Esophagus muscularis mucosa (tissue), 4 donors: ENCODE data around the gene DUS1L. TPM values are rescaled to one million over a fixed set of nuclear protein-coding genes. Genes with fewer than 3 reads are reported as not detected.

ENCODE experiments used
- DNase-seq: peaks from one replicate; pipeline ENCODE4 v3.0.0-alpha.2; 2017; ENCODE audit errors: extremely low spot score
- H3K27ac ChIP-seq, 4 donors: fragments of 200-600 bp; sonication (generic); replicated peaks in 1 of 4; 1 replicate in 3 of 4; 2 replicates in 1 of 4; pipeline ENCODE4 v1.5.1; 2016 to 2019; ENCODE audit warnings: mild to moderate bottlenecking in 1 of 4
- H3K27me3 ChIP-seq, 4 donors: fragments of 200-600 bp; sonication (generic); one replicate each; pipeline versions ENCODE4 v1.5.1 to v1.6.0; 2016 to 2019
- H3K36me3 ChIP-seq, 4 donors: fragments of 200-600 bp; sonication (generic); one replicate each; pipeline ENCODE4 v1.5.1; 2016 to 2019
- H3K4me1 ChIP-seq, 4 donors: fragments of 200-600 bp; sonication (generic); one replicate each; pipeline ENCODE4 v1.5.1; 2016 to 2019
- H3K4me3 ChIP-seq, 4 donors: fragments of 200-600 bp; sonication (generic); 1 replicate in 2 of 4; 2 replicates in 2 of 4; pipeline ENCODE4 v1.5.1; 2016 to 2019; ENCODE audit warnings: mild to moderate bottlenecking in 4 of 4, moderate library complexity in 1 of 4
- H3K9me3 ChIP-seq, 4 donors: fragments of 200-600 bp; sonication (generic); 1 replicate in 3 of 4; 2 replicates in 1 of 4; pipeline ENCODE4 v1.5.1; 2016 to 2019
- EP300 ChIP-seq: sonication (generic); formaldehyde crosslinking; IDR thresholded peaks from one replicate; pipeline ENCODE4 v1.6.1; 2017; ENCODE audit warnings: antibody characterized with exemption
- POLR2A ChIP-seq: fragments of 450-650 bp; IDR thresholded peaks from one replicate; pipeline ENCODE4 v1.6.1; 2017; ENCODE audit warnings: antibody characterized with exemption, moderate library complexity, mild to moderate bottlenecking, low read depth
- POLR2AphosphoS5 ChIP-seq, 2 donors: sonication (generic); formaldehyde crosslinking; IDR thresholded peaks; one replicate each; pipeline ENCODE4 v1.6.1; 2017; ENCODE audit warnings: antibody characterized with exemption in 2 of 2
- WGBS: methylation state at CpG from one replicate; pipeline ENCODE4 v1.1.5; 2018; 5-methylcytosine and 5-hydroxymethylcytosine counted together
- intact Hi-C: fragments of 100-400 bp; cut with DNase I; formaldehyde crosslinking; loops from one replicate; pipeline ENCODE4 v1.15.1; 2023
- total RNA-seq, 4 donors: library from RNA; depleted of rRNA; stranded (reverse); fragments of >200 nt; gene quantifications; one replicate each; pipeline versions ENCODE4 v1.1.0 to v1.2.1, GENCODE V29; 2016
- TF ChIP-seq, protein P1 (sequence below), 3 experiments: fragments of 200-600 bp in 2 of 3; fragments of 450-650 bp in 1 of 3; sonication (generic) in 2 of 3; IDR thresholded peaks; one replicate each; pipeline ENCODE4 v1.5.1; 2017 to 2019; ENCODE audit warnings: antibody characterized with exemption in 3 of 3, mild to moderate bottlenecking in 2 of 3, moderate library complexity in 1 of 3

Gene DUS1L
- total RNA-seq, 4 donors from 2014 or later: 42.2 to 77.1 (median 52.6) TPM

DNA sequence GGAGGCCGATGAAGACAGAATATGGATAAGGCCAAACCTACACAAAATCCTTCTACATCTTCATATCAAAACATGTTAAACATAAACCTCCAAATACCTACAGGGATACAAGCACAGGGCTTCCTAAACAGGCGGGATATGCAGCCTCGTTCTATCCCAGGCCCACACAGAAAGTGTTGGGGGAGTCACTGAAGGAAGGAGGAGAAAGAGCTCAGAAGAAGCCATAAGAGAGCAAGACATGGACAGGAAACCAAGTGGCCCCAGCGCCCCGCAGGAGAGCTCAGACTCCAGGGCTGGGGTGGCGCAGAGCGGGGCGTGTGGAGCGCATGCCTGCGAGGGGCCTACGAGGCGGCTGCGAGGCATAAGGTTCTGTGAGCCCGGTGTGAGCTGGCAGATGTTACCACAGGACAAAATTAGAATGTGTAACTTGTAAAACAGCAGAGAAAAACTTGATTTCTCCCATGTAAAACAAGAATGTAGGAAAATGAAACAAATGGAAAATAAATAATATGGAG is 43.4 kb upstream of the DUS1L start:
- H3K27ac ChIP-seq: peak overlapping the region in 1 of 4 donors; percentile 14
- H3K27me3 ChIP-seq: no peaks in the 10 kb centered on the region
- intact Hi-C loops: no loop called here
- peaks cover 20 to 42% (median 32%) of the 10 kb centered on the region in 4 donors for H3K4me1 ChIP-seq
- DNase-seq: no peak
- H3K36me3 ChIP-seq: peaks cover 0 to 29% (median 14%) of the 10 kb centered on the region in 4 donors
- 89% methylated on average over 14 of the region's 14 CpGs for WGBS
- no peak overlapping the region for H3K4me3 ChIP-seq
- TF ChIP-seq POLR2A (no peak), EP300 (no peak), POLR2AphosphoS5 (IDR thresholded peaks at IDR 0.05) (no peak)
- TF ChIP-seq, protein P1, sequence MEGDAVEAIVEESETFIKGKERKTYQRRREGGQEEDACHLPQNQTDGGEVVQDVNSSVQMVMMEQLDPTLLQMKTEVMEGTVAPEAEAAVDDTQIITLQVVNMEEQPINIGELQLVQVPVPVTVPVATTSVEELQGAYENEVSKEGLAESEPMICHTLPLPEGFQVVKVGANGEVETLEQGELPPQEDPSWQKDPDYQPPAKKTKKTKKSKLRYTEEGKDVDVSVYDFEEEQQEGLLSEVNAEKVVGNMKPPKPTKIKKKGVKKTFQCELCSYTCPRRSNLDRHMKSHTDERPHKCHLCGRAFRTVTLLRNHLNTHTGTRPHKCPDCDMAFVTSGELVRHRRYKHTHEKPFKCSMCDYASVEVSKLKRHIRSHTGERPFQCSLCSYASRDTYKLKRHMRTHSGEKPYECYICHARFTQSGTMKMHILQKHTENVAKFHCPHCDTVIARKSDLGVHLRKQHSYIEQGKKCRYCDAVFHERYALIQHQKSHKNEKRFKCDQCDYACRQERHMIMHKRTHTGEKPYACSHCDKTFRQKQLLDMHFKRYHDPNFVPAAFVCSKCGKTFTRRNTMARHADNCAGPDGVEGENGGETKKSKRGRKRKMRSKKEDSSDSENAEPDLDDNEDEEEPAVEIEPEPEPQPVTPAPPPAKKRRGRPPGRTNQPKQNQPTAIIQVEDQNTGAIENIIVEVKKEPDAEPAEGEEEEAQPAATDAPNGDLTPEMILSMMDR (IDR thresholded peaks at IDR 0.05): no peak
- H3K9me3 ChIP-seq: no peaks in the 10 kb centered on the region

GRCh38 chr17:82108496-82108945 is 42.9 kb upstream of the DUS1L start:
- 77% methylated on average over 19 of the region's 19 CpGs for WGBS
- Histone ChIP-seq H3K4me3 (no peak overlapping the region), H3K27ac (peak overlapping the region in 1 of 4 donors; percentile 36), H3K4me1 (peaks cover 23 to 47% (median 37%) of the 10 kb centered on the region in 4 donors), H3K9me3 (no peaks in the 10 kb centered on the region), H3K27me3 (no peaks in the 10 kb centered on the region), H3K36me3 (peaks cover 0 to 24% (median 11%) of the 10 kb centered on the region in 4 donors)
- TF ChIP-seq EP300: no peak
- TF ChIP-seq POLR2A: no peak
- TF ChIP-seq, protein P1 (IDR thresholded peaks at IDR 0.05): no peak
- TF ChIP-seq POLR2AphosphoS5 (IDR thresholded peaks at IDR 0.05): no peak
- intact Hi-C loops: no loop called here
- DNase-seq: no peak

GRCh38 chr17:82108038-82108437 is 42.4 kb upstream of the DUS1L start:
- peaks cover 23 to 52% (median 42%) of the 10 kb centered on the region in 4 donors for H3K4me1 ChIP-seq
- H3K4me3 ChIP-seq: no peak overlapping the region
- WGBS: 75% methylated on average over 14 of the region's 14 CpGs
- H3K36me3 ChIP-seq: peaks cover 0 to 20% (median 6%) of the 10 kb centered on the region in 4 donors
- no peaks in the 10 kb centered on the region for H3K9me3 ChIP-seq
- H3K27ac ChIP-seq: peak overlapping the region in 1 of 4 donors; percentile 36
- DNase-seq: no peak
- TF ChIP-seq, protein P1 (IDR thresholded peaks at IDR 0.05): no peak
- intact Hi-C loops: no loop called here
- H3K27me3 ChIP-seq: no peaks in the 10 kb centered on the region

DNA sequence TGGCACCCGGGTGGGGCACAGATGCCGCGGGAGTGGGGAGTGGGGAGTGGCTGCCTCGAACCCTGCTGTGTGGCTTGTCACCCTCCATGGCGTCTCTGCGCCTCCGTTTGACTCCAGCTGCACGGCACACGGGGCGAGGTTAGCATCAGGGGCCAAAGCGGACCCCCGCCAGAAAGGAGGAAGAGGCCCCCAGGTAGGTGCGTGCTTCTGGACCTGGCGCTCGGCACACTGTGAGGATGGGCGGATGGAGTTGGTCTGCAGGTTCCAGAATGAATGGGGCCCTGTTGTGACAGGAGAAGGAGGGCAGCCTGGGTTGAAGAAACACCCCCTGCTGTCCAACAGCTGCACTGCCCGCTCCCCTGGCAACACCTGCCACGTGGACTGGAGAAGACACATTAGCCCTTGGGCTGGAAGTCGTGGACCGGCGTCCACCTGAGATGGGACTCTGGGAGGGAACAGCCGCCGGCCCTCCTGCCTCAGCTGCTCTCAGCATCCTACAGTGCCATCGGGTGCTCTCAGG is 41.8 kb upstream of the DUS1L start:
- TF ChIP-seq, protein P1 (IDR thresholded peaks at IDR 0.05): peak in 2 of 3 experiments; percentile 18 to 23
- TF ChIP-seq POLR2A (no peak), POLR2AphosphoS5 (IDR thresholded peaks at IDR 0.05) (no peak)
- Histone ChIP-seq H3K27me3 (no peaks in the 10 kb centered on the region), H3K27ac (peak overlapping the region in 2 of 4 donors; percentile 48 to 62), H3K4me1 (peaks cover 23 to 58% (median 44%) of the 10 kb centered on the region in 4 donors), H3K4me3 (no peak overlapping the region), H3K9me3 (no peaks in the 10 kb centered on the region), H3K36me3 (peaks cover 0 to 13% (median 2%) of the 10 kb centered on the region in 4 donors)
- no peak for DNase-seq
- intact Hi-C loops: no loop called here
- WGBS: 84% methylated on average over 14 of the region's 24 CpGs
